Esophagus muscularis mucosa (tissue), 4 donors: ENCODE results near the gene MCF2L2.

Experiments used
- EP300 ChIP-seq: sonication (generic); formaldehyde crosslinking; IDR thresholded peaks from one replicate; pipeline ENCODE4 v1.6.1; 2017; ENCODE audit warnings: antibody characterized with exemption
- POLR2A ChIP-seq: fragments of 450-650 bp; IDR thresholded peaks from one replicate; pipeline ENCODE4 v1.6.1; 2017; ENCODE audit warnings: antibody characterized with exemption, moderate library complexity, mild to moderate bottlenecking, low read depth
- TF ChIP-seq, protein P1 (sequence below), 3 experiments: fragments of 200-600 bp in 2 of 3; fragments of 450-650 bp in 1 of 3; sonication (generic) in 2 of 3; IDR thresholded peaks; one replicate each; pipeline ENCODE4 v1.5.1; 2017 to 2019; ENCODE audit warnings: antibody characterized with exemption in 3 of 3, mild to moderate bottlenecking in 2 of 3, moderate library complexity in 1 of 3

GRCh38 chr3:183381179-183381578, 47.2 kb downstream of the MCF2L2 start:
- TF ChIP-seq, protein P1, sequence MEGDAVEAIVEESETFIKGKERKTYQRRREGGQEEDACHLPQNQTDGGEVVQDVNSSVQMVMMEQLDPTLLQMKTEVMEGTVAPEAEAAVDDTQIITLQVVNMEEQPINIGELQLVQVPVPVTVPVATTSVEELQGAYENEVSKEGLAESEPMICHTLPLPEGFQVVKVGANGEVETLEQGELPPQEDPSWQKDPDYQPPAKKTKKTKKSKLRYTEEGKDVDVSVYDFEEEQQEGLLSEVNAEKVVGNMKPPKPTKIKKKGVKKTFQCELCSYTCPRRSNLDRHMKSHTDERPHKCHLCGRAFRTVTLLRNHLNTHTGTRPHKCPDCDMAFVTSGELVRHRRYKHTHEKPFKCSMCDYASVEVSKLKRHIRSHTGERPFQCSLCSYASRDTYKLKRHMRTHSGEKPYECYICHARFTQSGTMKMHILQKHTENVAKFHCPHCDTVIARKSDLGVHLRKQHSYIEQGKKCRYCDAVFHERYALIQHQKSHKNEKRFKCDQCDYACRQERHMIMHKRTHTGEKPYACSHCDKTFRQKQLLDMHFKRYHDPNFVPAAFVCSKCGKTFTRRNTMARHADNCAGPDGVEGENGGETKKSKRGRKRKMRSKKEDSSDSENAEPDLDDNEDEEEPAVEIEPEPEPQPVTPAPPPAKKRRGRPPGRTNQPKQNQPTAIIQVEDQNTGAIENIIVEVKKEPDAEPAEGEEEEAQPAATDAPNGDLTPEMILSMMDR (IDR thresholded peaks at IDR 0.05) = no peak
- no peak for TF ChIP-seq POLR2A
- no peak for TF ChIP-seq EP300
